ENCODE data around the gene CCBE1. TPM values are rescaled to one million over a fixed set of nuclear protein-coding genes. Genes with fewer than 3 reads are reported as not detected.

CCBE1 gene
- total RNA-seq, 1 donor from 2014 or later = 6.4 TPM

- Histone ChIP-seq H3K36me3 (no peaks in the 10 kb centered on the region), H3K9me3 (ENCODE audit: low read depth) (no peaks in the 10 kb centered on the region), H3K4me3 (no peak overlapping the region), H3K27ac (no peak overlapping the region), H3F3A (ENCODE audit: low read depth) (no peaks in the 10 kb centered on the region), H3K9ac (no peak overlapping the region), H3K4me1 (no peaks in the 10 kb centered on the region), H2AFZ (replicated peaks) (no peak overlapping the region), H3K27me3 (no peaks in the 10 kb centered on the region), H4K20me1 (ENCODE audit: low read depth) (no peaks in the 10 kb centered on the region), H3K79me2 (ENCODE audit: low read depth) (no peaks in the 10 kb centered on the region), H3K4me2 (no peak overlapping the region)
- no peak for TF ChIP-seq EZH2phosphoT487 (IDR thresholded peaks at IDR 0.05)
- no peak for TF ChIP-seq EZH2 (IDR thresholded peaks at IDR 0.05)
- Mint-ChIP-seq H3K4me3 (no peak overlapping the region), H3K27ac (no peak overlapping the region), H3K4me1 (peaks cover 2% of the 10 kb centered on the region), H3K9me3 (no peaks in the 10 kb centered on the region), H3K36me3 (no peaks in the 10 kb centered on the region), H3K27me3 (ENCODE audit: insufficient read depth, low read depth) (no peaks in the 10 kb centered on the region)
- no peak for DNase-seq (ENCODE audit: low spot score)
Measured at GRCh38 chr18:59431131-59431530, 266.1 kb downstream of the CCBE1 start.

GRCh38 chr18:59429608-59430007 is 267.6 kb downstream of the CCBE1 start:
- H3K4me1 Mint-ChIP-seq = peaks cover 2% of the 10 kb centered on the region
- no peak overlapping the region for H3K4me2 ChIP-seq
- no peaks in the 10 kb centered on the region for H3K4me1 ChIP-seq
- no peaks in the 10 kb centered on the region for H4K20me1 ChIP-seq (ENCODE audit: low read depth)
- no peak overlapping the region for H3K4me3 ChIP-seq
- no peaks in the 10 kb centered on the region for H3K27me3 Mint-ChIP-seq (ENCODE audit: insufficient read depth, low read depth)
- no peaks in the 10 kb centered on the region for H3F3A ChIP-seq (ENCODE audit: low read depth)
- no peaks in the 10 kb centered on the region for H3K27me3 ChIP-seq
- no peaks in the 10 kb centered on the region for H3K9me3 ChIP-seq (ENCODE audit: low read depth)
- no peaks in the 10 kb centered on the region for H3K9me3 Mint-ChIP-seq
- H3K27ac ChIP-seq = no peak overlapping the region
- H3K36me3 Mint-ChIP-seq = no peaks in the 10 kb centered on the region
- TF ChIP-seq CTCF (IDR thresholded peaks at IDR 0.05) (no peak), EZH2phosphoT487 (IDR thresholded peaks at IDR 0.05) (no peak), EZH2 (IDR thresholded peaks at IDR 0.05) (no peak)
- DNase-seq (ENCODE audit: low spot score) = no peak
- no peak overlapping the region for H3K27ac Mint-ChIP-seq
- H3K36me3 ChIP-seq = no peaks in the 10 kb centered on the region
- H3K9ac ChIP-seq = no peak overlapping the region
- H3K4me3 Mint-ChIP-seq = no peak overlapping the region
- no peaks in the 10 kb centered on the region for H3K79me2 ChIP-seq (ENCODE audit: low read depth)
- H2AFZ ChIP-seq (replicated peaks) = no peak overlapping the region

GRCh38 chr18:59428018-59428417 is 269.2 kb downstream of the CCBE1 start:
- no peak for TF ChIP-seq CTCF (IDR thresholded peaks at IDR 0.05)
- no peak for TF ChIP-seq EZH2phosphoT487 (IDR thresholded peaks at IDR 0.05)
- no peak for TF ChIP-seq EZH2 (IDR thresholded peaks at IDR 0.05)
- no peaks in the 10 kb centered on the region for H3K4me1 Mint-ChIP-seq
- Histone ChIP-seq H3K4me3 (no peak overlapping the region), H3K9ac (no peak overlapping the region), H3K27me3 (no peaks in the 10 kb centered on the region), H3K9me3 (ENCODE audit: low read depth) (no peaks in the 10 kb centered on the region), H3K27ac (no peak overlapping the region), H3K4me1 (no peaks in the 10 kb centered on the region), H3K36me3 (no peaks in the 10 kb centered on the region), H3K4me2 (no peak overlapping the region), H3F3A (ENCODE audit: low read depth) (no peaks in the 10 kb centered on the region), H2AFZ (replicated peaks) (no peak overlapping the region), H3K79me2 (ENCODE audit: low read depth) (no peaks in the 10 kb centered on the region), H4K20me1 (ENCODE audit: low read depth) (no peaks in the 10 kb centered on the region)
- peaks cover 3% of the 10 kb centered on the region for H3K27me3 Mint-ChIP-seq (ENCODE audit: insufficient read depth, low read depth)
- H3K36me3 Mint-ChIP-seq = no peaks in the 10 kb centered on the region
- H3K27ac Mint-ChIP-seq = no peak overlapping the region
- no peaks in the 10 kb centered on the region for H3K9me3 Mint-ChIP-seq
- H3K4me3 Mint-ChIP-seq = no peak overlapping the region
- DNase-seq (ENCODE audit: low spot score) = no peak

- H3K9ac ChIP-seq = no peak overlapping the region
- no peak for TF ChIP-seq EZH2 (IDR thresholded peaks at IDR 0.05)
- no peak for TF ChIP-seq CTCF (IDR thresholded peaks at IDR 0.05)
- no peak for TF ChIP-seq EZH2phosphoT487 (IDR thresholded peaks at IDR 0.05)
- H3K27me3 ChIP-seq = no peaks in the 10 kb centered on the region
- H3K9me3 Mint-ChIP-seq = no peaks in the 10 kb centered on the region
- no peaks in the 10 kb centered on the region for H3F3A ChIP-seq (ENCODE audit: low read depth)
- H3K4me3 ChIP-seq = no peak overlapping the region
- no peaks in the 10 kb centered on the region for H3K9me3 ChIP-seq (ENCODE audit: low read depth)
- no peaks in the 10 kb centered on the region for H3K36me3 Mint-ChIP-seq
- H3K27ac Mint-ChIP-seq = no peak overlapping the region
- no peaks in the 10 kb centered on the region for H4K20me1 ChIP-seq (ENCODE audit: low read depth)
- peaks cover 3% of the 10 kb centered on the region for H3K27me3 Mint-ChIP-seq (ENCODE audit: insufficient read depth, low read depth)
- no peak overlapping the region for H2AFZ ChIP-seq (replicated peaks)
- no peak for DNase-seq (ENCODE audit: low spot score)
- no peak overlapping the region for H3K27ac ChIP-seq
- no peaks in the 10 kb centered on the region for H3K4me1 Mint-ChIP-seq
- no peak overlapping the region for H3K4me3 Mint-ChIP-seq
- H3K4me2 ChIP-seq = no peak overlapping the region
- no peaks in the 10 kb centered on the region for H3K4me1 ChIP-seq
- no peaks in the 10 kb centered on the region for H3K36me3 ChIP-seq
- no peaks in the 10 kb centered on the region for H3K79me2 ChIP-seq (ENCODE audit: low read depth)
Measured at GRCh38 chr18:59426855-59427254, 270.4 kb downstream of the CCBE1 start.

Measured in neural progenitor cell (in vitro differentiated cells).